Measurements from ENCODE around the gene ADAP1. TPM values are rescaled to one million over a fixed set of nuclear protein-coding genes. Genes with fewer than 3 reads are reported as not detected.
A peak's percentile ranks its signal among the peaks of the same experiment; 100 is the strongest.
"Not testable (repeated sequence)": the region's sequence is repeated elsewhere in the genome, so short reads cannot be mapped to it uniquely, and the experiment has no call there.

Gene ADAP1
- 1.7 and 2.9 TPM in 2 replicates for total RNA-seq

- peak; percentile 72 for DNase-seq
Observed at GRCh38 chr7:954330-955238, at the start of gene ADAP1. Gene ADAP1, minus strand, starts transcription at chr7:954680. Its CDS starts 203 bp downstream, at chr7:954477.

GRCh38 chr7:1002445-1002844 is 48.0 kb upstream of the ADAP1 start:
- not testable (repeated sequence) for DNase-seq

GRCh38 chr7:1002026-1002425 is 47.5 kb upstream of the ADAP1 start:
- not testable (repeated sequence) for DNase-seq

GRCh38 chr7:1001069-1001770 is 46.7 kb upstream of the ADAP1 start:
- not testable (repeated sequence) for DNase-seq

GRCh38 chr7:999941-1000935 is 45.8 kb upstream of the ADAP1 start:
- no peak for DNase-seq

- DNase-seq, result no peak
Observed at GRCh38 chr7:999149-999879, 44.8 kb upstream of the ADAP1 start.

GRCh38 chr7:997404-998395 is 43.2 kb upstream of the ADAP1 start:
- no peak for DNase-seq

GRCh38 chr7:996079-996872 is 41.8 kb upstream of the ADAP1 start:
- no peak for DNase-seq

GRCh38 chr7:995571-995970 is 41.1 kb upstream of the ADAP1 start:
- DNase-seq, result no peak

- DNase-seq, result no peak
Observed at GRCh38 chr7:994592-995308, 40.3 kb upstream of the ADAP1 start.

GRCh38 chr7:992709-993607 is 38.5 kb upstream of the ADAP1 start:
- peak; percentile 99 for DNase-seq

- DNase-seq, result no peak
Observed at GRCh38 chr7:991729-992656, 37.5 kb upstream of the ADAP1 start.

GRCh38 chr7:990933-991728 is 36.7 kb upstream of the ADAP1 start:
- DNase-seq, result no peak

- DNase-seq, result no peak
Observed at GRCh38 chr7:990352-990932, 36.0 kb upstream of the ADAP1 start.

- no peak for DNase-seq
Observed at GRCh38 chr7:988963-989529, 34.6 kb upstream of the ADAP1 start.

All from dermis blood vessel endothelial cell (primary cell).